Activated T-cell treated with anti-CD3 and anti-CD28 coated beads for 24 hours (primary cell): Measurements from ENCODE around the gene HPS3.
"Not testable (repeated sequence)": the region's sequence is repeated elsewhere in the genome, so short reads cannot be mapped to it uniquely, and the experiment has no call there.

Source experiments
- DNase-seq: peaks from one replicate; pipeline ENCODE4 v3.0.0-alpha.2; 2020; ENCODE audit warnings: low read depth

The HPS3 gene, protein sequence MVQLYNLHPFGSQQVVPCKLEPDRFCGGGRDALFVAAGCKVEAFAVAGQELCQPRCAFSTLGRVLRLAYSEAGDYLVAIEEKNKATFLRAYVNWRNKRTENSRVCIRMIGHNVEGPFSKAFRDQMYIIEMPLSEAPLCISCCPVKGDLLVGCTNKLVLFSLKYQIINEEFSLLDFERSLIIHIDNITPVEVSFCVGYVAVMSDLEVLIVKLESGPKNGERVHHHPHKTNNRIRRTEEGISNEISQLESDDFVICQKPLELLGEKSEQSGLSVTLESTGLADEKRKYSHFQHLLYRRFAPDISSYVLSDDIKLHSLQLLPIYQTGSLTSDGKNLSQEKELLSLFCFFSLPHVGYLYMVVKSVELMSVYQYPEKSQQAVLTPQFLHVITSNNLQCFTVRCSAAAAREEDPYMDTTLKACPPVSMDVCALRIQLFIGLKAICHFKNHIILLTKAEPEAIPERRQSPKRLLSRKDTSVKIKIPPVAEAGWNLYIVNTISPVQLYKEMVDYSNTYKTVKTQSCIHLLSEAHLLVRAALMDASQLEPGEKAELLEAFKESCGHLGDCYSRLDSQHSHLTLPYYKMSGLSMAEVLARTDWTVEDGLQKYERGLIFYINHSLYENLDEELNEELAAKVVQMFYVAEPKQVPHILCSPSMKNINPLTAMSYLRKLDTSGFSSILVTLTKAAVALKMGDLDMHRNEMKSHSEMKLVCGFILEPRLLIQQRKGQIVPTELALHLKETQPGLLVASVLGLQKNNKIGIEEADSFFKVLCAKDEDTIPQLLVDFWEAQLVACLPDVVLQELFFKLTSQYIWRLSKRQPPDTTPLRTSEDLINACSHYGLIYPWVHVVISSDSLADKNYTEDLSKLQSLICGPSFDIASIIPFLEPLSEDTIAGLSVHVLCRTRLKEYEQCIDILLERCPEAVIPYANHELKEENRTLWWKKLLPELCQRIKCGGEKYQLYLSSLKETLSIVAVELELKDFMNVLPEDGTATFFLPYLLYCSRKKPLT

DNA sequence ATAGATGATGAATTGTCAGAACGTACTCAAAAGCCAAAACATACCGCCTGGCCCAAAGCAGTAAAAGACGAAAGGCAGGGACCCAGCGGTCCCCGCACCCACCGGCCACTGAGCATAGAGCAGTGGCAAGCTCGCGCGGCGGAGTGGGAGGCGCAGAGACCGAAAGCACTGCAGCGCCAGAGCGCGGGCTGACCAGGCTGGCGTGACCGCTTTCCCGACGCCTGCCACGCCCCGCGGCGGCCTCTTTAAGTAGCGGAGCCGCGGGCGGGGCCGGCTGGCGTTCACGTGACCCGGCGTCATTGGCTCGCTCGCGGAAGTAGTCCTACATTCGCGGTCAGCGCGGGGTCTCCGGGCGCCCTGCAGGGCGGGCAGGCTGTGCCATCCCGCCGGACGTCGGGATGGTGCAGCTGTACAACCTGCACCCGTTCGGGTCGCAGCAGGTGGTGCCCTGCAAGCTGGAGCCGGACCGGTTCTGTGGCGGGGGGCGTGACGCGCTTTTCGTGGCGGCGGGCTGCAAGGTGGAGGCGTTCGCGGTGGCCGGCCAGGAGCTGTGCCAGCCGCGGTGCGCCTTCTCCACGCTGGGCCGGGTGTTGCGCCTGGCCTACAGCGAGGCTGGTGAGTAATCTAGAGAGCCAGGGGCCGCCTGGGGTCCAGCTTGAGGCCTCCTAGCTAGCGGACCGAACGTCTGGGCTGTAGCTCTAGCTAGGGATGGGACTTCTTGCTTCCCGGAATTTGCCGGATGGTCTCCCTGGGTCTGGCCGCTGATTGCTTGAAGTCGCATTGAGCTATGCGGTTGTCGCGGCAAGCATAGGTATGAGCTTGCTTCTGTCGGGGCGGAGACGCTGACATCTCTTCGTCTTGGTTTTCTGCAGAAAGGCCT lies at the start of gene HPS3:
TSS of gene HPS3 (plus strand) at position 313 of the 880 bp plus-strand sequence. CDS start at position 399, 86 bp downstream.
- DNase-seq, result peak; percentile 69

DNA sequence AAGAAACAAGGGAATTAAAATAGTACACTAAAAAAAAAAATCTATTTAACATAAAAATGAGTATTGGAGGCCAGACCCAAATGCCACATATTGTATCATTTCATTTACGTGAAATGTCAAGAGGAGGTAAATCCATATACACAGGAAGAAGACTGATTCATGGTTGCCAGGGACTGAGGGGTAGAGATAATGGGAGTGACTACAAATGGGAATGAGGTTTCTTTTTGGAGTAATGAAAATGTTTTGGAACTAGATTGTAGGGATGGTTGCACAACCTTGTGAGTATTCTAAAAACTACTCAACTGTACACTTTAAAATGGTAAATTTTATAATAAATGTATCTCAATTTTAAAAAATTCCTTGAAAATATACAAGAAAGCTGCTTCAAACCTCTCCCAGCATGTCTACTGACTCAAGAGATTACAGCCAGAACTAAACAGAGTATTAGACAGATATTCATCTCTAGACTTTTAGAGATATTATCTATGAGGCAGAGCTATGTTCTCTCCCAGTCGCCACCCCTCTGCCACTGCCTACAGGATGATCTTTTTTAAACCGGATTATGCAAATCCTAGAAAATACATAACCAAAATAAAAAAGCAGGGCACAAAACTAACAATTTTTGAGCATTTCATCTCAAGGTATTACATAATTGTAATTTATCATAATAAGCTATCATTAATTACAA lies 49.3 kb upstream of the HPS3 start:
- DNase-seq, result no peak

DNA sequence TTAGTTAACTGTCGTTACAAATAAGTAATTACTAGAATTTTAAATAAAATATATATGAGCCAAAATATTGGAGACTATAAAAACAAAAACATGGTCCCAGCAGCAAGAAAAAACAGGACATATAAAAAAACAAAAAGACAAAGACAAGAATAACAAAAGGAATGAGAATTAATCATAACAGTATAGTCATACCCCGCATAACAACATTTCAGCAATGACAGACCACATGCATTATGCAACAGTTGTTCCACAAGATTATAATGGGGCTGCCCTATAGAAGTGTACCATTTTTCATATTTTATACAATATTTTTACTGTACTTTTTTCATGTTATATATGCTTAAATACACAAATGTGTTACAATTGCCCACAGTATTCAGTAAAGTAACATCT lies 48.7 kb upstream of the HPS3 start:
- no peak for DNase-seq

DNA sequence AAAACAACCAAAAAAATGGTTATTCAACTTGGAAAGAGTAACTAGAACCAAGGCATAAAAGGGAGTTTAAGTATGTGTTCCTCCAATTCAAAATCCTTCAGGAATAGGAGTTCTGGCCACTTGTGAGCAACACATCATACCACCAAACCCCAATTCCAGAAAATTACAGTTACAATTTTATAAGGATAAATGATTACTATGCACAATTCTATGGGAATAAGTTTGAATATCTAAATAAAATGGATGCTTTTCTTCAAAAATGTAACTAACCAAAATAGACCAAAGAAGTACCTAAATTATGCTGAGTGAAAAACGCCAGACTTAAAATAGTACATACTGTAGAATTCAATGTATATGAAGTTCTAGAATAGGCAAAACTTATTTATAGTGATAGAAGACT lies 47.7 kb upstream of the HPS3 start:
- DNase-seq, result no peak

DNA sequence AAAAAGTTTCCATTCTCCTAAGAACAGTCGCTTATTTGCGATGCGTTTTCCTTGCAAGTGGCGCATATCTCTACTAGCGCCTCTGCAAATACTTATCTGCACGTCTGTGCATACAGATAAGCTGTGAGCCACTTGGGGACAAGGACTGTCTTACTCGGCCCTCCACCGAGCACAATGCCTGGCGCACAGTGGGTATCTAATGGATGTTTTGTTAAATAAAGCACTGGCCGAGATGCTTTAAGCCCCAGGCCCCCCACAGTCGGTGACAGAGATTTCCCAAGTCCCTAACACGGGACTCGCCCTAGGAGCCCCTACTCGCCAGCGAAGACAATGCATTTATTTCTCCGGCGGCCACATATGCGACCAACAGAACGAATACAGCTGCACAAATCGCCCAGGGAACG lies 43.6 kb upstream of the HPS3 start:
- no peak for DNase-seq

DNA sequence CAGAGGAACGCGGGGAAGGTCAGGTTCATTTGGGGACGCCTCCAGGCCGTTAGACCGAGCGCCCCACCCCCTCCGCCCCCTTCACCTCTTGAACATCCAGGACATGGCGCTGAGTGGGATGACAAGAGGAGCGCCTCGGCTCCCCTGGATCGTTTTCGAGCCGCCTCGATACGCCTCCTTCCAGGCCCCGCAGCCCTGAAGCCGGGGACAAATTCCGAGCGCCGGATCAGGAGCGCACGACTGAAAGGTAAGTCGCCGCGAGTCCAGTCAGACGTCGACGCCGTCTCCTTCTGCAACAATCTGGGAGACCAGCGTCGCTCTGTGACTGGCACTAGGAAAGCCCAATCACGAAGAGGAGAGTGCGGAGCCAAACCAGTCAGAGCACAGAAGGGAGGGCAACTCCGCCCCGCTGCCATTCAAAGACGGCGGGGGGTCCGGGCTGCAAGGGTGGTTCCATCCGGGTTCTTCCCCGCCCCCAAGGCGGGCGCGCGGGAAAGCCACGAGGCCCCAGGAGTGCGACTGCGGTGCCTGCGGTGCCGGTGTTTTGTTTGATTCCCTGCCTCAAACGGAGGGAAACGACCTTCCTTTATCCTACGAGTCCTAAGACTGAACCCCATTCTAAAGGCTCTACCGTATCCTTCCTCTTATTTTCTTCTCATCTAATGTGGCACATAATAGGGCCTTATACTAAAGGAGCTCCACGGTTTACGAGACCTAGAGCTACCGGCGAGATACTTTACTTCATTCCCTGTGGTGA lies 43.0 kb upstream of the HPS3 start, which contains the start of gene HLTF:
TSS of gene HLTF (minus strand) at position 302 of the 757 bp plus-strand sequence. CDS start at position 105, 197 bp downstream.
- DNase-seq, result peak; percentile 88

DNA sequence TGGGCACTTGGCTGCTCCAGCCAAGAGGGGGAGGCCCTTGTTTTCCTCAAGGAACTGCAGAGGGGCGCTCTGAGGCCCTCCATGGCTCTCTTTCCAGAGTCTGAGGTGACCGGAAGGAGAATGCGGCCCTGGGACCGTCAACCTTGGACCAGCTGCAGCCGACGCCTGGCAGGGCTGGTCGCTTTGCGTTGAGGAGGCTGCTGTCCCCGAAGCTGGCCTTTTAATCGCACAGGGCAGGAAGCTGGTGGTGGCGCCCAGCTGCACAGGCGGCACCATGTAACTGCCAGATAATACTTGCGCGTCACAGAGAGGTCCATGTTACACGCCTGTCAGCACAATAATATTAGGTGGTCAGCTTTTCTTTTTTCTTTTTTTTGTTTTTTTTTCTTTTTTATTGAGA lies 42.2 kb upstream of the HPS3 start:
- DNase-seq, result no peak

DNA sequence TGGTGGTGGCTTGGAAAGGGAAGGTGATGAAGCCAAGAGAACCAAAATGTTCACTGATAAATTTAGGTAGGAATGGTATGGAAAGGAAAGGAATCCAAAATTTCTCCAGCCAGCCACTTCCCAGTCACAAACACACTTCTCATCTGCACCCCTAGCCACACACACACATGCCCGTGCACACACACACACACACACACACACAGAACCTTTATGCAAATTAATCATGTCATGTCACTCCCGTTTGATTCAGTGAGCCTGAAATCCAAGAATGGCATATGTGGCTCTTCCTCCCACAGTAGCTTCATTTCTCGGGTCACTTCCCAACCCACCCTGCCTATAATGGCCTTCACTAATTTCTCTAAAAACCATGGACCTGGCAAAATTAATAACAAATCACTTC lies 40.0 kb upstream of the HPS3 start:
- DNase-seq, result no peak

DNA sequence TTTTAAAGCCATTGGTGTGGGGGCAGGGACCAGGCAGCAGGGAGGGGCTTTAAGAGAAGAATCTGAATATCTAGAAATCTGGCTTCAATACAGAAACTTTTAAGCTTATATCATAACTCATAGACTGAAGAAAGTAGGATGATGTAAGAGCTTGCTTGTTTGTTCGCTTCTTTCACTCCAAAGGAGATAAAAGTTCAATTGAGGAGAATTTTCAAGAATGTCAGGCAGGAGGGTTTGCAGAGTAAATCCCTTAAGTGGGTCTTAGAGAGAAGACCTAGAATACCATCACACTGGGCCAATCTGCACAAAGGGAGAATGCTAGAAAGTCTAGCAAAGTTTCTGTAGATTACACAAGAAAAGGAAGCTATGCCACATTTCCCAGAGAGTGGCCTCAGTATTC lies 39.0 kb upstream of the HPS3 start:
- no peak for DNase-seq

DNA sequence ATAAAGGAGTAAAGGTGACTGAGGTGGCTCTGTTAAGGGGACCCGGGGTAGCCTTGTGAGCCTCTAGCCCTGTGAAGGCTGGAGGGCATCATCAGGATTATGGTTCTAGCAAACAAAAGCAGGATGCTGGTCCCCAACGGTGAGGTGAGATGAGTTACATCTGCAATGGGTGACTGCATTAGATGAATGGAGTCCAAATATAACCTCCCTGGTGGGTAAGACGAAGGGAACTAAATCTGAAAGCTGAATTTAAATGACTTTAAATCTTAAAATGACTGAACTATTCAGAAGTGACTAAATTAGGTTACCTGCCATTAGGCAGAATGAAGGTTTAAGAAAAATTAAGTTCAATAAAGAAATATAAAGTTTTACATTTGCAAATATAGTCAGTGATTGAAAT lies 38.5 kb upstream of the HPS3 start:
- no peak for DNase-seq

DNA sequence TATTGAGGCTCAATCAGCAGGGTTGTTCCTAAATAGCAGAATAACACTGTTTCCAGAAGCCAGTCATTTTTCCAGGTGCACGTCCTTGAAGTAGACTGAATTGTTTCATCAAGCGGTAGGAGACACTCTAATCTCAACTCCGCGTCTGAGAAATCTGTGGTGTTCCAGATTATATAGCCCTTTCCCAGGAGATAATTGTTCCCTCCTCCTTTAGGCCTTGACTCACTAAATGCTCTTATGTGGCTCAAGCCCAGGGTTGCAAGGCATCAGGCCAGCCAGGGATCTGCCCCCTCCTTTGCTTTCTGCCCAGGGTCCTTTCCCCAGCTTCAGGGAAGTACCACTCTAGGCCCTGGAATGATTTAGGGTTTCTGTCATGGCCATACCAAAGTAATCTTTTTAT lies 37.5 kb upstream of the HPS3 start:
- DNase-seq, result no peak

DNA sequence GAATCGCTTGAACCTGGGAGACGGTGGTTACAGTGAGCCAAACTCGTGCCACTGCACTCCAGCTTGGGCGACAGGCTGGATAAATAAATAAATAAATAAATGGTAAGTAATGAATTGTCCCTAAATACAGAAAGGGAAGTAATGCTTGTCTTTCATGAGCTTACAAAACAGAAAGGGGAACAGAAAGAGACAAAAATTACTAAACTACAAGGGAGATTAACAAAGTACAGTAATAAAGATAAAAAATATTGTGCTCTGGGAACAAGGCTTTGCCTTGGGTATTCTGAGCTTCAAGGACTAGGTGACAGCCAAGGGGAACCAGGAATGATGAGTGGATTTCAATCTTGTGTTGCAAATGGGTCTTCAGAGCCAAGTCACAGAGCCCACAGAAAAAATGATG lies 34.0 kb upstream of the HPS3 start:
- DNase-seq, result no peak

DNA sequence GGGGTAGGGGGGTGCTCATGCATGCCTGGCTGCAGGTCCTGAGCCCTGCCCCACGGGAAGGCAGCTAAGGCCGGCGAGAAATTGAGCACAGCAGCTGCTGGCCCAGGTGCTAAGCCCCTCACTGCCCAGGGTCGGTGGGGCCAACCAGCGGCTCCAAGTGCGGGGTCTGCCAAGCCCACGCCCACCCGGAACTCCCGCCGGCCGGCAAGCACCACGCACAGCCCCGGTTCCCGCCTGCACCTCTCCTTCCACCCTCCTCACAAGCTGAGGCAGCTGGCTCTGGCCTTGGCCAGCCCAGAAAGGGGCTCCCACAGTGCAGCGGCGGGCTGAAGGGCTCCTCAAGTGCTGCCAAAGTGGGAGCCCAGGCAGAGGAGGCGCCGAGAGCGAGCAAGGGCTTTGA lies 31.5 kb upstream of the HPS3 start:
- DNase-seq, result not testable (repeated sequence)

DNA sequence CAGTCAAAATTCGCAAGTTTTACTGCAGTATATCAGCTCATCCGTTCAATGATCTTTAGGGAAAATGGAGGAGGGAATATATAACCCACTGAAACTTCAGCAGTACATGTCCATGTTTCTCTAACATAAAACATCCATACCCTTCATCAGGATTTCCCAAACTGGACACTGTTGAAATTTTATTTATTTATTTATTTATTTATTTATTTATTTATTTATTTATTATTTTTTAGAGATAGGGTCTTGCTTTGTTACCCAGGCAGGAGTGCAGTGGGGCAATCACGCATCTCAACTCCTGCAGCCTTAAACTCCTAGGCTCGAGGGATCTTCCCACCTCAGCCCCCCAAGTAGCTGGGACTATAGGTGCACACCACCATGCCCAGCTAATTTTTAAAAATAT lies 28.3 kb upstream of the HPS3 start:
- DNase-seq, result no peak

DNA sequence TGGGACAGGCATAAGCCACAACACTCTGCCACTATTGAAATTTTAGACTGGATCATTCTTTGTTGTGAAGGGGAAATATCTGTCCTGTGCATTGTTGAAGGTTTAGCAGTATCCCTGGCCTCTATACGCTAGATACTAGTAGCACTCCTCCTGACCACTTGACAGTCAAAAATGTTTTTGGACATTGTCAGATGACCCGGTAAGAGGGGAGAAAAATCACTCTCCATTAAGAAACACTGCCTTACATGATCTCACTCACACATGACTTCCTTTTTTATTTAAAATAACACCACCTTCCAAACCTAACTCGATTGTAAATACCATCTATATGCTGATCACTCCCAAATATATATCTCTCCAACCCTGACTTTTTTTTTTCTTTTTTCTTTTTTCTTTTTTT lies 27.8 kb upstream of the HPS3 start:
- DNase-seq, result no peak

DNA sequence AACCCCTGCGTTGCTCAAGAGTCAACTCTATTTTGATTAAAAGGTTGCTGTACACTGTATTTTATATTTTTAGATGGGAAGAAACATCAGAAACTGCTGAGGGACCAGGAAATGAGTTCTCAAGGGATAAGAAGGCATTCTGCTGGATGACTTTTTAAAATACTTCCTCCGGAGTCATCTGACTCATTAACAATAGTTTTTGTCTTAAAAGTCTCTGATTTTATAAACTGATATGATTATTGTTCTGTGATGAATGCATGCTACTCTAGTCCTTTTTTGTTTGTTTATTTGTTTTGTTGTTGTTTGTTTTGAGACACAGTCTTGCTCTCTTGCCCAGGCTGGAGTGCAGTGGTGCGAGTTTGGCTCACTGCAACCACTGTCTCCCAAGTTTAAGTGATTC lies 25.0 kb upstream of the HPS3 start:
- DNase-seq, result no peak

DNA sequence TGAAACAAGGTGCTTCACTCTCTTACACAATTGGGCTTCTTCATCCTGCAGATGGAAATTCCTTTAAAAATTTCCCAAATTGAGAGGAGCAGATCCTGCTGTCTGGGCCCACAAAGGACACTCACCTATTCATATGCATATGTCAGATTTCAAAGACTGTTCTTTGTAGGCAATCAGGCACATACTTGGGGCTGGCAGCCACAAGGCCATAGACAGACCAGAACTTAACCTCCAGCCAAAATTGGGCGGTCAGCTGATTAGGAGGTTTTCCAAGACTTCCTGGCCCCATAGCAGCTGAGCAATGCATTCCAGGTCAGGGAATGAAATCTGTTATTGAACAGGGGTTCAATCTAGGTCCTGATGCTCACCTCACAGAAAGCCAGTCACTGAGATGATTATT lies 15.0 kb upstream of the HPS3 start:
- DNase-seq, result no peak

DNA sequence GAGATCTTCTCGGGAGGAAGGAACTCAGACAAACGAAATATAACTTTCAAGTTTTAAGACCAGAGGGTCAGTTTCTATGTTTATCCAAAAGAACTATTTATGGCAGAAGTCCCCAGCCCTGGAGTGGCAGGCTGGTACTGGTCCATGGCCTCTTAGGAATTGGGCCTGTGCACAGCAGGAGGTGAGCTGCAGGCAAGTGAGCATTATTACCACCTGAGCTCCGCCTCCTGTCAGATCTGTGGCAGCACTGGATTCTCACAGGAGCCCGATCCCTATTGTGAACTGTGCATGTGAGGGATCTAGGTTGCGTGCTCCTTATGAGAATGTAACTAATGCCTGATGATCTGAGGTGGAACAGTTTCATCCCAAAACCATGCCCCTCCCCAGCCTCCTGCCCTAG lies 14.3 kb upstream of the HPS3 start:
- DNase-seq, result no peak

DNA sequence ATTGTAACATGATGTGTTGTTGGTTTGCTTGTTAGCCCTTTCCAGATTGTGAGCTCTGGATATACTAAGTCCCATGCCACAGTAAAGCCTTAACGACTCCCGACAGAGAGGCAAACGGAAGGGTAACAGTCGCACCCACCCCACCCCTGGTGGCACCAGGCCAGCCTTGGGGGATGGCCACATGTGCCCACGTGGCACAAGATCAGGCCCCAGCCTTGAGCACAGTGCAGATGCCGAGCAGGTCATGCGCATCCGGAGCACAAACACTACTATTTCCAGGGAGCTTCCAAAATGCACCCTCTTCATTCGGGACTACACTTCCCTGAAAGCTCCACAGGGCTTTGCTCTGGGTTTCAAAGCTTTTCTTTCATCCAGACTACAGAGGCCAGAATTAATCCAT lies 10.7 kb upstream of the HPS3 start:
- no peak for DNase-seq

DNA sequence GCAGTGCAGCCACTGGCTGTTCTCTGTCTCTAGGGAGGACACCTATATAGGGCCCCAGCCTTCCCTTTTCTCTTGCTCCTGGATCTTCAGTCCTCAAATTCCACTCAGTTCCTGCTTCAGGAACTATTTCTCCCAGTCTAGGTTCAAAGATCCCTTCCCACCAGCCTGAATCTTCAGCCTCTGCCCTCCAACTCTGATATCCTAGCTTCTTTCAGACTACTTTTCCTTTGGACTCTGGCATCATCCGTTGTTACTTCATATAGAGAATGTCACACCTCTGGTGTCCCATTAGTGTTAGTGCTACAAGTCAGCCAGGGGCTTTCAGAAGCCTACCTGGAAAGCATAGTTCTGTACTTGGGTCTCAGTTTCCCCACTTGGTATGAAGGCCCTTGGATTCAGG lies 10.0 kb upstream of the HPS3 start:
- DNase-seq, result no peak
